B cell (primary cell): Measurements from ENCODE around the gene TFEB. TPM values are rescaled to one million over a fixed set of nuclear protein-coding genes. Genes with fewer than 3 reads are reported as not detected.
"Not testable (repeated sequence)": the region's sequence is repeated elsewhere in the genome, so short reads cannot be mapped to it uniquely, and the experiment has no call there.

Experiments
- ATAC-seq: fragments of 200-7000 bp; cut with Tn5 transposase; one replicate; pipeline ENCODE4 v1.10.0; 2021; ENCODE audit warnings: low read depth, mild to moderate bottlenecking, moderate number of reproducible peaks, moderate library complexity
- CTCF ChIA-PET: fragments of 350-600 bp; sonication (Branson Sonifier 250); formaldehyde crosslinking; loops from one replicate; lab custom pipeline; 2021; ENCODE audit warnings: antibody characterized with exemption, inconsistent platforms; lab: Charles Lee
- POLR2A ChIA-PET: fragments of 350-600 bp; sonication (Branson Sonifier 250); formaldehyde crosslinking; loops from one replicate; lab custom pipeline; 2021; ENCODE audit warnings: antibody characterized with exemption; lab: Charles Lee
- DNase-seq: peaks from one replicate; pipeline ENCODE4 v3.0.0; 2013
- H2AFZ ChIP-seq: 2 replicates; pipeline ENCODE4 v1.6.1; 2012; ENCODE audit warnings: mild to moderate bottlenecking, low read depth, low read length; ENCODE audit not compliant: insufficient read depth, poor library complexity, severe bottlenecking
- H3K27ac ChIP-seq, 2 donors: 1 replicate in 1 of 2; 2 replicates in 1 of 2; pipeline ENCODE4 v1.5.1; 2012 to 2013; ENCODE audit warnings: low read length in 2 of 2, mild to moderate bottlenecking in 2 of 2, moderate library complexity in 1 of 2
- H3K27me3 ChIP-seq, 4 experiments: fragments of 200-600 bp in 1 of 4; sonication (generic) in 1 of 4; replicated peaks in 1 of 4; 1 replicate in 2 of 4; 2 replicates in 2 of 4; pipeline versions ENCODE4 v1.6.1 to v1.7.0; 2013 to 2016; ENCODE audit warnings: low read length in 3 of 4, mild to moderate bottlenecking in 2 of 4, mixed read lengths in 1 of 4, moderate library complexity in 1 of 4; ENCODE audit not compliant: insufficient read depth in 4 of 4, control insufficient read depth in 3 of 4; ENCODE audit errors: control extremely low read depth in 1 of 4
- H3K36me3 ChIP-seq, 2 experiments: replicated peaks in 1 of 2; 1 replicate in 1 of 2; 2 replicates in 1 of 2; pipeline versions ENCODE4 v1.6.1 to v1.7.1; 2013; ENCODE audit warnings: low read length in 1 of 2; ENCODE audit not compliant: insufficient read depth in 2 of 2, control insufficient read depth in 1 of 2; ENCODE audit errors: control extremely low read depth in 1 of 2, extremely low read depth in 1 of 2
- H3K4me1 ChIP-seq, 2 donors: fragments of 200-600 bp in 1 of 2; sonication (generic) in 1 of 2; 1 replicate in 1 of 2; 2 replicates in 1 of 2; pipeline versions ENCODE4 v1.5.1 to v1.6.1; 2013 to 2017; ENCODE audit warnings: low read length in 2 of 2; ENCODE audit not compliant: control insufficient read depth in 2 of 2, insufficient read depth in 2 of 2
- H3K4me2 ChIP-seq: replicated peaks from 2 replicates; pipeline ENCODE3; 2012; ENCODE audit warnings: mild to moderate bottlenecking, low read depth, low read length; ENCODE audit not compliant: poor library complexity, severe bottlenecking
- H3K4me3 ChIP-seq, 5 experiments: fragments of 200-600 bp in 1 of 5; sonication (generic) in 1 of 5; 1 replicate in 3 of 5; 2 replicates in 2 of 5; pipeline versions ENCODE4 v1.5.1 to v1.7.0; 2011 to 2016; ENCODE audit warnings: low read length in 4 of 5, mild to moderate bottlenecking in 4 of 5, low read depth in 2 of 5, control low read depth in 1 of 5, moderate library complexity in 1 of 5; ENCODE audit not compliant: insufficient read depth in 1 of 5; ENCODE audit errors: control extremely low read depth in 1 of 5, extremely low read depth in 1 of 5
- H3K79me2 ChIP-seq: fragments of 200-600 bp; sonication (generic); one replicate; pipeline ENCODE4 v1.6.0; 2016; ENCODE audit warnings: low read length; ENCODE audit not compliant: control insufficient read depth, insufficient read depth
- H3K9ac ChIP-seq: fragments of 200-600 bp; sonication (generic); 2 replicates; pipeline ENCODE4 v1.6.1; 2017; ENCODE audit warnings: mild to moderate bottlenecking, low read length, moderate library complexity
- H3K9me3 ChIP-seq, 3 donors: one replicate each; pipeline versions ENCODE4 v1.6.1 to v1.7.1; 2013; ENCODE audit warnings: low read length in 2 of 3; ENCODE audit not compliant: control insufficient read depth in 2 of 3, insufficient read depth in 1 of 3; ENCODE audit errors: control extremely low read depth in 1 of 3
- H4K20me1 ChIP-seq: 2 replicates; pipeline ENCODE4 v1.6.0; 2012; ENCODE audit warnings: mild to moderate bottlenecking, low read length; ENCODE audit not compliant: insufficient read depth, control insufficient read depth, poor library complexity, severe bottlenecking
- H3K27ac Mint-ChIP-seq: one replicate; pipeline ENCODE4 v1.8.0; 2021; ENCODE audit warnings: mixed read lengths
- H3K27me3 Mint-ChIP-seq: one replicate; pipeline ENCODE4 v1.8.0; 2021; ENCODE audit warnings: mixed read lengths
- H3K4me1 Mint-ChIP-seq: one replicate; pipeline ENCODE4 v1.8.0; 2021; ENCODE audit warnings: mixed read lengths
- H3K4me3 Mint-ChIP-seq: one replicate; pipeline ENCODE4 v1.8.0; 2021; ENCODE audit warnings: mixed read lengths
- H3K9me3 Mint-ChIP-seq: one replicate; pipeline ENCODE4 v1.8.0; 2022; ENCODE audit warnings: mixed read lengths; ENCODE audit not compliant: insufficient read depth
- EZH2 ChIP-seq: IDR thresholded peaks from 2 replicates; pipeline ENCODE4 v1.6.1; 2012; ENCODE audit warnings: borderline replicate concordance, low read depth, mild to moderate bottlenecking, moderate library complexity, low read length; ENCODE audit not compliant: insufficient read depth, poor library complexity, severe bottlenecking
- WGBS: methylation state at CpG from one replicate; pipeline ENCODE4 v1.1.5; 2013; ENCODE audit warnings: missing lambda C conversion rate; ENCODE audit not compliant: insufficient coverage; 5-methylcytosine and 5-hydroxymethylcytosine counted together
- intact Hi-C: fragments of 100-400 bp; cut with micrococcal nuclease; formaldehyde crosslinking; loops from one replicate; pipeline ENCODE4 v1.10.0; 2022
- polyA plus RNA-seq: library from polyadenylated mRNA; depleted of rRNA; stranded (reverse); fragments of >200 nt; gene quantifications from 2 replicates; pipeline ENCODE4 v1.2.3, GENCODE V29; 2012
- total RNA-seq, 2 donors: library from RNA; stranded (reverse); fragments of 120-200 nt in 1 of 2; gene quantifications; 1 replicate in 1 of 2; 2 replicates in 1 of 2; pipeline versions ENCODE4 v1.2.3 to v1.2.4, GENCODE V29; 2013 to 2022
- TF ChIP-seq, protein P1 (sequence below): fragments of 200-600 bp; IDR thresholded peaks from one replicate; pipeline ENCODE4 v1.8.0; 2022; ENCODE audit warnings: antibody characterized with exemption, mild to moderate bottlenecking

TFEB gene
- total and polyA plus RNA-seq, 2 donors (not counting 1 experiment from before 2014, with no cell fraction given) = 113 to 148 TPM

- POLR2A ChIA-PET, CTCF ChIA-PET: not testable (repeated sequence)
Observed at GRCh38 chr6:41766043-41766664, 30.7 kb upstream of the TFEB start.

GRCh38 chr6:41763470-41763869 lies 28.1 kb upstream of the TFEB start:
- Histone ChIP-seq H3K9me3 (no peaks in the 10 kb centered on the region), H3K9ac (no peak overlapping the region), H3K4me3 (no peak overlapping the region), H3K27me3 (peaks cover 0 to 3% (median 0%) of the 10 kb centered on the region in 4 experiments), H3K4me1 (no peaks in the 10 kb centered on the region), H4K20me1 (no peaks in the 10 kb centered on the region), H3K27ac (no peak overlapping the region), H3K36me3 (no peaks in the 10 kb centered on the region), H3K4me2 (no peak overlapping the region), H3K79me2 (no peaks in the 10 kb centered on the region), H2AFZ (no peak overlapping the region)
- no peak for DNase-seq
- ChIA-PET CTCF (no interaction called here), POLR2A (interaction anchor here (0.5 to 0.7 kb wide), 2 partner anchors 15 to 63 kb away, joined by 4 to 7 read pairs; no protein-coding TSS in a partner anchor)
- no peak for ATAC-seq
- H3K9me3 Mint-ChIP-seq = no peaks in the 10 kb centered on the region
- TF ChIP-seq, protein P1, sequence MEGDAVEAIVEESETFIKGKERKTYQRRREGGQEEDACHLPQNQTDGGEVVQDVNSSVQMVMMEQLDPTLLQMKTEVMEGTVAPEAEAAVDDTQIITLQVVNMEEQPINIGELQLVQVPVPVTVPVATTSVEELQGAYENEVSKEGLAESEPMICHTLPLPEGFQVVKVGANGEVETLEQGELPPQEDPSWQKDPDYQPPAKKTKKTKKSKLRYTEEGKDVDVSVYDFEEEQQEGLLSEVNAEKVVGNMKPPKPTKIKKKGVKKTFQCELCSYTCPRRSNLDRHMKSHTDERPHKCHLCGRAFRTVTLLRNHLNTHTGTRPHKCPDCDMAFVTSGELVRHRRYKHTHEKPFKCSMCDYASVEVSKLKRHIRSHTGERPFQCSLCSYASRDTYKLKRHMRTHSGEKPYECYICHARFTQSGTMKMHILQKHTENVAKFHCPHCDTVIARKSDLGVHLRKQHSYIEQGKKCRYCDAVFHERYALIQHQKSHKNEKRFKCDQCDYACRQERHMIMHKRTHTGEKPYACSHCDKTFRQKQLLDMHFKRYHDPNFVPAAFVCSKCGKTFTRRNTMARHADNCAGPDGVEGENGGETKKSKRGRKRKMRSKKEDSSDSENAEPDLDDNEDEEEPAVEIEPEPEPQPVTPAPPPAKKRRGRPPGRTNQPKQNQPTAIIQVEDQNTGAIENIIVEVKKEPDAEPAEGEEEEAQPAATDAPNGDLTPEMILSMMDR = no peak
- TF ChIP-seq EZH2 = no peak
- intact Hi-C loops = no loop called here
- 15% methylated on average over 2 of the region's 2 CpGs for WGBS
- H3K27me3 Mint-ChIP-seq = peaks cover 3% of the 10 kb centered on the region
- no peaks in the 10 kb centered on the region for H3K4me1 Mint-ChIP-seq
- H3K27ac Mint-ChIP-seq = no peak overlapping the region
- H3K4me3 Mint-ChIP-seq = no peak overlapping the region

More at GRCh38 chr6:41766043-41766664, 30.7 kb upstream of the TFEB start:
- H2AFZ ChIP-seq, H3K27ac Mint-ChIP-seq, H3K4me2 ChIP-seq, H3K27ac ChIP-seq, H3K27me3 Mint-ChIP-seq, H3K4me3 ChIP-seq, ATAC-seq, intact Hi-C loops, H3K9me3 ChIP-seq, H3K4me3 Mint-ChIP-seq, H3K4me1 Mint-ChIP-seq, H3K79me2 ChIP-seq, H3K27me3 ChIP-seq, H3K36me3 ChIP-seq, DNase-seq, H3K9me3 Mint-ChIP-seq, H4K20me1 ChIP-seq, H3K9ac ChIP-seq, H3K4me1 ChIP-seq: not testable (repeated sequence)
- 100% methylated on average over 1 of the region's 4 CpGs for WGBS
